ELF-1 (cell line): ENCODE results near the gene ZFP36L2.
A peak's percentile ranks its signal among the peaks of the same experiment; 100 is the strongest.

Source experiments
- DNase-seq: peaks from one replicate; pipeline ENCODE4 v3.0.0-alpha.2; 2016; ENCODE audit warnings: low read depth, low spot score

ZFP36L2 gene

GRCh38 chr2:43248621-43249020 lies 22.2 kb upstream of the ZFP36L2 start:
- no peak for DNase-seq

- DNase-seq: peak; percentile 60
Observed at GRCh38 chr2:43246641-43247040, 20.2 kb upstream of the ZFP36L2 start.

GRCh38 chr2:43241558-43241957 lies 15.2 kb upstream of the ZFP36L2 start:
- DNase-seq: no peak

- no peak for DNase-seq
Observed at GRCh38 chr2:43240766-43241150, 14.4 kb upstream of the ZFP36L2 start.

- no peak for DNase-seq
Observed at GRCh38 chr2:43239981-43240765, 13.8 kb upstream of the ZFP36L2 start.

DNA sequence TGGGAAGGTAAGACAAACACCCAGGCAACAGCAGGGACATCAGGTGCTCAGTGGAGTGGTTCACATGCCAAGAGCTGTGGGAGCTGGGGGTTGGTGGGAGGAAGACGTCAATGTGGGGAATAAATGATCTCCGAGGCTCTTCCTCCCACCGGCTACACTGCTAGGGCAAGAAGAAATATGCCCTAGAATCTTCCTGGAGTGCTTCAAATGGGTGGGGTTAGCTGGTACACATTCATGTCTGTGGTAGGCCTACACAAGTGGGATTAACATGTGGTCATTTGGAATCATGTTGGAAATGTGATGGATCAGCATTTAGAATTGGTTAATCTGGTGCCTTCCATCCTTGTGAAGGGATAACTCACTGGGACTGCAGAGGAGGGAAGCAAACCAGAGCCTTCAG lies 12.4 kb upstream of the ZFP36L2 start:
- no peak for DNase-seq

DNA sequence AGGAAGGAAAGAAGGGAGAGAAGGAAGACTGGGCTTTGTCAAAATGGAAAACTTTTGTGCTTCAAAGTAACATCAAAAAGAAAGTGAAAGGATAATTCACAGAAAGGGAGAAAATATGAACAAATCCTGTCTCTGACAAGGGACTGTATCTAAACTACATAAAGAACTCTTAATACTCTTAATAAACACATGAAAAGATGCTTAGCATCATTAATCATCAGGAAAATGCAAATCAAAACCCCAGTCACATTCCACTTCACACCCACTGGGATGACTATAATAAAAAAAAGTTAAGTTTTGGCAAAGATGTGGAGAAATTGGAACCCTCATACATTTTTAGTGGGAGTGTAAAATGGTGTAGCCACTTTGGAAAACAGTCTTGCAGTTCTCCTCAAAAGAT lies 11.8 kb upstream of the ZFP36L2 start:
- no peak for DNase-seq

DNA sequence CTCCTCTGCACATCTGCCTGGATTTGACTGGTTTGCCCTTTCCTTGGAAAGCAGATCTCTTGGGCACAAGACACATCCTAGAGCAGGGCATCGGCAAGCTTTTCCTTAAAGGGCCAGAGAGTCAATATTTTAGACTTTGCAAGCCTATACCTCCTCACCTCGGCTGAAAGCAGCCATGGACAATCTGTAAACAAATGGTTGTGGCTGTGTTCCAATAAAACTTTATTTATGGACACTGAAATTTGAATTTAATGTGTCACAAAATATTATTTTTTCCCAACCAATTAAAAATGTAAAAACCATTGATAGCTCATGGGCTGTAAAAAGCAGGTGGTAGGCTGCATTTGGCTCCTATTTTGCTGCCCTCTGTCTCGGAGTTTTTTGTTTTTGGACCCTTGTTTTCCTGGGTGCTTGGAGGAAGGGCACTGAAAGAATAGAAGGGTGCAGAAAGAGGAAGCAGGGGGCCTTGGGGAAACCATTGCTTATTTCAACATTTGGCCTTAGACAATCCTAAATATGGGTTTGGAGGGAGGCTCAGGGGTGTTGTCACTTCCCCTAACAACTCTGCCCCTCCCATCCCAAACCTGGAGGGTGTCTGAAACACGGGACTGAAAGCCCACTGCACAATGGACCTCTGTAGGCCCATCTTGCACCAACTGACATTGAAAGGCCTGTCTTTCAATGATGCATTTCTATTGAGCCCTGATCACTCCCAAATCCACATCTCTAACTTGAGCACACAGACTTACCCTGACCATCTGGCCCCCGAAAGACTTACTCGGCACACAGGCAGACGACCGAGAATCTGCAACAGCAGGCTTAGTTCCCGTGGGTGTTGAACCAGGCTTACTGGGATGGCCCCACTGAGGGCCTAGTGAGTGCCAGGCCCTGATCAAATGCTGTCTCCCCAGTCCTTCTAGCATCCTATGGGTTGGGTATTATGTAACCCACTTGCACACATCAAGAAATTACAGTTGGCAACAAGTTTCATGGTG lies 7.1 kb upstream of the ZFP36L2 start:
- DNase-seq: no peak

- DNase-seq: no peak
Observed at GRCh38 chr2:43230951-43231827, 4.8 kb upstream of the ZFP36L2 start.

DNA sequence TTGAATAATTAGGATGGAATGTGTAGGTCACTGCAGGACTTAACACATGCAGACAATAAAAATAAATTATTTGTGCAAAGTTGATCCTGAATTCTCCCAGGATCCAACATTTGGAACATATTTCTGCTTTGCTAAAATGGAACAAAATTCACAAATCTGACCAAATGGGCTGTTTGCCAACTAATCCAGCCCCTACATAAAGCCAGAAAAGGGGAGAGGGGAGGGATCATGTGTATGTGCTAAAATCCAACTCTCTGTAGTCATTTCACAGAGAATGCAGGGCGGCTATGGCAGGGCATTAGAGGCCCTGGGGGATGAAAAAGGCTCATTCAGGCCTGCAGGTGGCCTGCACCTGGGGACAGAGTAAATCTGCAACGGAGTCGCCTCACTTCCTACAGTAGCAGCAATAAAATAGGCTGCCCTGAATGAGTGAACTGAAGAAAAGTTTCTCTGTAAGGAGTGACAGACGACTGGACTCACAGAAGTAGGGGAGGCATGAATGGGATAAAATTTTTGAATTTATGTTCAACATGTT lies 4.0 kb upstream of the ZFP36L2 start:
- peak; percentile 38 for DNase-seq

DNA sequence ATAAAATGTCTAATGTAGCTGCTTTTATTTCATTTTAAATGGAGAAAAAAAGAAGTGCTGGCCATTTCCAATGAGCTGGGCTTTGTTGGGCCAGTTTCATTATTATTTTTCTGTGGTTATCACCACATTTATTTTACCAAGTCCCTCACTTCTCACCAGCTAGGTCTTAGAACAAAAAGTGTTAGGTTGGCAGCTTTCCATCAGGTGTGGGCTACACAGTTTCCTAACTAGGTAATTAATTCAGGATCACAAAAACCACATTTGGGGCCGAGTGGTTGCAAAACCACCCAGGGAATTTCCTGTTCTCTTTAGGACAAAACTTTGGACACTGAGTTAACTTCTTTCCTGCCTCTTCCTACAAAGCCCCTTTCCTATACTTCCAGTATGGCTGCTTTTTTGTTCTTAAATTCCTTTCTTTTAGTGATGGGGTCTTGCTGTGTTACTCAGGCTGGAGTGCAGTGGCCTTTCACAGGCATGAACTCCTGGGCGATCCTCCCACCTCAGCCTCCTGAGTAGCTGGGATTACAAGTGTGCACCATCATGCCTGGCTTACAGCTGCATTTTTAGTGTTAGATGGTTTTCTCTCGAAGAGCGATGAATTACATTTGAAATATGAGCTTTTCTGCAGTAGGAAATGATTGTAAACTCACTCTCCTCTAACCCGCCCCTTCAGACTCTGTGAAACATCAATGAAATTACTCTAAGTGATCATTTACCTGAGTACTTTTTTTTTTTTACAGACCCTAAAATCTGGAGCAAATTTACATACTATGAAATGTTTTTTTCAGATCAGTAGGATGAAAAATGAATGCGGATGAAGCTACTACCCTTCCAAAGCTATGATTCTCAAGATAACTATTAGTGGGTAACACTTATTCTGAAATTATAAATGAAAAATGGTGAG lies 2.6 kb upstream of the ZFP36L2 start:
- no peak for DNase-seq

- DNase-seq: no peak
Observed at GRCh38 chr2:43228321-43228751, 1.9 kb upstream of the ZFP36L2 start.

- DNase-seq: no peak
Observed at GRCh38 chr2:43227830-43228281, 1.4 kb upstream of the ZFP36L2 start.

DNA sequence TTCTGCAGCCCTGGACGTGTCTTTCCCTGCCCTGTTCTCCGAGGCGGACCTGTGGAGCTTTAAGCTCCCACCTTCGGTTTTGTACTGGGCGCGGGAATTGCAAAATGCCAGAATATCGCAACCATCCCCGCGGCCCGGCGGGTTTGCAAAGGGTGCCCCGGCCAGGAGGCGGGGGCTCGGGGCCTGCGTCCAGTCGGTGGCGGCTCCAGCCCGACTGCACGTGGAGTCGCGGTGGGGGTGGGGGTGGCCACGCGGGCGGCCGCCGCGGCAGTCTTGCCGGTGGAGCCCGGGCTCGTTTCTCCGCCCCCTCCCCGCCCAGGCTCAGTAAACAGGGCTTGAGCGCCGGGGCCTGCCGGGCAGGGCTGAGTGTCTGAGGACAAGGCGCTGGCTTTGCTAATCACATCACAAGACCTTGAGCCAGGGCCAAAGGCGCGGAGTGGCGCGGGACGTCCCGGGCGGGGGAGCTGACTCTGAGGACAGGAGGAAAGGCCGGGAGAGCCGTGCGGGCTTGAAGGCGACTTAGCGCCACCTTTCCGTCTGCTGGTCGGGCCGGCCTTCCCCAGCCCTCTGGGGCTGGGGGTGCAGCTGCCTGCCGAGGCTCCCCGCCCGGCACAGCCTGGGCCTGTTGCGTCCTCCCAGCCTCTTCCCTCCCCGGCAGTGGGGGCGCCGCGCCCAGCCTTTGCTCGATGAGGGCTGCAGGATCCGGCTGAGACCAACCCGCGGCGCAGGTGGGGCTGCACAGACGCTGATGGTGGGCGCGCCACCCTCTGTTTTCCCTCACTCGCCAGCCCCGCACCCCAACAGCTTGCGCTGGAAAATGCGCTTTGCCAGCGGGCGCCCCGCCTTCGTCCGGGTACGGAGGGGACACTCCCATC lies 786 bp upstream of the ZFP36L2 start:
- DNase-seq: peak; percentile 84

GRCh38 chr2:43225788-43226557 lies 433 bp downstream of the ZFP36L2 start:
- DNase-seq: no peak

DNA sequence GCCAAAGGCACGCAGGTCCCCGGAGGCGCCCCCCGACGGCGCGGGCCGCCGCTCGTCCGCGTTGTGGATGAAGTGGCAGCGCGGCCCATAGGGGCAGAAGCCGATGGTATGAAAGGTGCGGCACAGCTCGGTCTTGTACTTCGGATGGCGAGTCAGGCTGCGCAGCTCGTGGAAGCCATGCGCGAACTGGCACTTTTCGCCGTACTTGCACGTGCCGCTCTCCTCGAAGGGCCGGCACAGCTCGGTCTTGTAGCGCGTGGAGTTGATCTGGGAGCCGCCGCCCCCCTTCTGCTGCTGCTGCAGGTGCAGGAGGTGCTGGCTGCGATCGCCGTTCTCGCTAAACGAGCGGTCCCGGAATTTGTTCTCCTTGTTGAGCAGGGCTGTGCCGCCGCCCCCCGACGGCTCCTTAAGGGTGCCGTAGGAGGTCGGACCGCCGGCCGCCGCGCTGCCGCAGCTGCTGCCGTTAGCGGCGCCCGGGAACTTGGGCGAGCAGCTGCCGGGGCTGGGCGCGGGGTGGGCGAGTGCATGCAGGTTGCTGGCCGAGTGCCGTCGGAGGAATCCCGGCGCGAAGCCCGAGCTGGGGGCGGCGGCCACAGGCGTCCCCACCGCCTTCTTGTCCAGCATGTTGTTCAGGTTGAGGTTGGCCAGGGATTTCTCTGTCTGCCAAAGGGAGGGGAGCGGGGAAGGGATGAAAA lies 1.2 kb downstream of the ZFP36L2 start:
- peak; percentile 71 for DNase-seq

- DNase-seq: no peak
Observed at GRCh38 chr2:43224571-43225092, 1.8 kb downstream of the ZFP36L2 start.
